ENCODE results near the gene AFDN.

GRCh38 chr6:167858842-167859664 lies 32.3 kb downstream of the AFDN start:
- TF ChIP-seq ZNF384 (IDR thresholded peaks at IDR 0.05) (peak; percentile 67), SP1 (IDR thresholded peaks at IDR 0.05) (no peak), SUZ12 (IDR thresholded peaks at IDR 0.05) (no peak)
